SW 1271 (cell line): ENCODE measurements around the gene RASSF5.
A peak's percentile ranks its signal among the peaks of the same experiment; 100 is the strongest.

Experiments used
- DNase-seq, 2 experiments: peaks; one replicate each; lab custom pipeline; 2025; lab: John Stamatoyannopoulos, UW

RASSF5 gene

GRCh38 chr1:206635080-206635977 lies 128.0 kb downstream of the RASSF5 start, which contains the start of gene DYRK3:
TSS of gene DYRK3 (plus strand) at chr1:206635536. CDS start at chr1:206635704, 168 bp downstream.
- peak; percentile 54 to 76 for DNase-seq

GRCh38 chr1:206635978-206636345 lies 128.6 kb downstream of the RASSF5 start:
- no peak for DNase-seq

DNA sequence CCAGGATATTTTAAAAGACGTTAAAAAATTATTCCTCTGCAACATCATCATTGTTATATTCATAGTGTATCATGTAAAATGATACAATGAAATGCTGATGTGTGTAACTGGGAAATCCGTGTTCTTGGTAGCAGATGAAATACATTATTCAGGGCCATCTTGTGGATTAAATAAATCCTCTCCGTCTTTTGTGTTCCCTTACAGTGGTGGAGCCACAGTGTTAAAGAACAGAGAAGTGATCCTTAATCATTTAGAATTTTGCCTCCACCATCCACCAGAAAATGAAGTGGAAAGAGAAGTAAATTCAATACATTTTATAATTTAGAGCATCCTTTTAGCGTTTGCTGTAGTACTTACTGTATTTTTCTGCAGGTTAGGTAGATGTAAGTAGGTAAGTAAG lies 129.3 kb downstream of the RASSF5 start:
- no peak for DNase-seq

DNA sequence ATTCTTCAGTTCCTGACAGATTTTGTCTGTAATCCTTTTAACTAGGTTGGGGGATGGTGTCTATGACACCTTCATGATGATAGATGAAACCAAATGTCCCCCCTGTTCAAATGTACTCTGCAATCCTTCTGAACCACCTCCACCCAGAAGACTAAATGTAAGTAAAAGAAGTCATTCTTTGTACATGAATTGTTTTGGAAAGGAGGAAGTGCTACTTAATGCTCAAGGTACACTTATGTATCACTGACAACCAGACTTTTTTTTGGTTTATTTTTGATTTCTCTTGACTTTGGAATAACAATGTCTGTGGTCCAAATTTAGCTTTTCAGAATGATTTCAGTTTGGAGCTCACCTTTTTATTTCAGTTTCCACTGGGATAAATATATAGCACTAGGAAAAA lies 130.3 kb downstream of the RASSF5 start:
- DNase-seq, result no peak
